CD14-positive monocyte (primary cell): ENCODE data around the gene ZFPL1. TPM values are rescaled to one million over a fixed set of nuclear protein-coding genes. Genes with fewer than 3 reads are reported as not detected.

Experiments
- DNase-seq, 3 donors: peaks; one replicate each; pipeline ENCODE4 v3.0.0-alpha.2; 2011 to 2022
- H2AFZ ChIP-seq: 2 replicates; pipeline ENCODE4 v1.6.0; 2012; ENCODE audit warnings: mild to moderate bottlenecking, low read depth, low read length, inconsistent platforms; ENCODE audit not compliant: insufficient read depth, poor library complexity, severe bottlenecking
- H3K27ac ChIP-seq, 2 donors: 1 replicate in 1 of 2; 2 replicates in 1 of 2; pipeline ENCODE4 v1.5.1; 2012 to 2013; ENCODE audit warnings: low read length in 2 of 2, control low read depth in 1 of 2, inconsistent platforms in 1 of 2, low read depth in 1 of 2, mild to moderate bottlenecking in 1 of 2
- H3K27me3 ChIP-seq, 2 donors: one replicate each; pipeline versions ENCODE4 v1.6.0 to v1.6.1; 2011 to 2013; ENCODE audit warnings: low read length in 2 of 2; ENCODE audit not compliant: control insufficient read depth in 2 of 2, insufficient read depth in 2 of 2
- H3K36me3 ChIP-seq, 2 donors: replicated peaks in 1 of 2; 1 replicate in 1 of 2; 2 replicates in 1 of 2; pipeline versions ENCODE4 v1.5.1 to v1.6.1; 2012 to 2013; ENCODE audit warnings: low read length in 2 of 2, control low read depth in 1 of 2, inconsistent platforms in 1 of 2, mild to moderate bottlenecking in 1 of 2; ENCODE audit not compliant: insufficient read depth in 2 of 2, control insufficient read depth in 1 of 2
- H3K4me1 ChIP-seq, 2 donors: 1 replicate in 1 of 2; 2 replicates in 1 of 2; pipeline versions ENCODE4 v1.5.1 to v1.6.1; 2012 to 2013; ENCODE audit warnings: low read length in 2 of 2, control low read depth in 1 of 2, inconsistent platforms in 1 of 2, mild to moderate bottlenecking in 1 of 2, moderate library complexity in 1 of 2; ENCODE audit not compliant: insufficient read depth in 2 of 2, control insufficient read depth in 1 of 2
- H3K4me2 ChIP-seq: replicated peaks from 2 replicates; pipeline ENCODE3; 2012; ENCODE audit warnings: low read length, moderate library complexity, mild to moderate bottlenecking; ENCODE audit not compliant: poor library complexity, severe bottlenecking; ENCODE audit errors: extremely low read depth
- H3K4me3 ChIP-seq, 3 experiments: fragments of 200-600 bp in 1 of 3; sonication (generic) in 1 of 3; replicated peaks in 1 of 3; 1 replicate in 2 of 3; 2 replicates in 1 of 3; pipeline ENCODE4 v1.5.1; 2011 to 2013; ENCODE audit warnings: low read length in 3 of 3, mild to moderate bottlenecking in 3 of 3, control low read depth in 2 of 3, low read depth in 2 of 3, inconsistent platforms in 1 of 3, moderate library complexity in 1 of 3
- H3K79me2 ChIP-seq: 2 replicates; pipeline ENCODE4 v1.6.0; 2012; ENCODE audit warnings: mild to moderate bottlenecking, control low read depth, inconsistent platforms, low read length, moderate library complexity; ENCODE audit not compliant: insufficient read depth
- H3K9ac ChIP-seq: 2 replicates; pipeline ENCODE4 v1.6.0; 2017; ENCODE audit warnings: low read length, mild to moderate bottlenecking; ENCODE audit not compliant: insufficient read depth, poor library complexity, severe bottlenecking
- H3K9me3 ChIP-seq, 2 donors: replicated peaks in 1 of 2; 1 replicate in 1 of 2; 2 replicates in 1 of 2; pipeline versions ENCODE4 v1.5.1 to v1.6.1; 2012 to 2013; ENCODE audit warnings: low read length in 2 of 2, control low read depth in 1 of 2; ENCODE audit not compliant: control insufficient read depth in 1 of 2, insufficient read depth in 1 of 2
- H4K20me1 ChIP-seq: 2 replicates; pipeline ENCODE4 v1.6.0; 2012; ENCODE audit warnings: mild to moderate bottlenecking, low read length, control low read depth, moderate library complexity; ENCODE audit not compliant: insufficient read depth
- H3K27ac Mint-ChIP-seq, 7 donors: one replicate each; pipeline ENCODE4 v1.8.0; 2020; ENCODE audit warnings: mild to moderate bottlenecking in 7 of 7, mixed read lengths in 7 of 7, moderate library complexity in 6 of 7, inconsistent platforms in 2 of 7
- H3K27me3 Mint-ChIP-seq, 3 donors: one replicate each; pipeline ENCODE4 v1.8.0; 2021 to 2022; ENCODE audit warnings: low read depth in 3 of 3, mild to moderate bottlenecking in 3 of 3, mixed read lengths in 3 of 3, moderate library complexity in 3 of 3, inconsistent platforms in 1 of 3
- H3K36me3 Mint-ChIP-seq, 2 donors: one replicate each; pipeline ENCODE4 v1.8.0; 2020; ENCODE audit warnings: mixed read lengths in 2 of 2, inconsistent platforms in 1 of 2, mild to moderate bottlenecking in 1 of 2
- H3K4me1 Mint-ChIP-seq: one replicate; pipeline ENCODE4 v1.8.0; 2020; ENCODE audit warnings: mild to moderate bottlenecking, mixed read lengths
- H3K4me3 Mint-ChIP-seq, 2 donors: one replicate each; pipeline ENCODE4 v1.8.0; 2020; ENCODE audit warnings: mild to moderate bottlenecking in 2 of 2, mixed read lengths in 2 of 2, moderate library complexity in 1 of 2
- H3K9me3 Mint-ChIP-seq, 7 donors: one replicate each; pipeline ENCODE4 v1.8.0; 2020 to 2022; ENCODE audit warnings: mixed read lengths in 7 of 7, mild to moderate bottlenecking in 6 of 7, moderate library complexity in 6 of 7, inconsistent platforms in 2 of 7
- whole genome bisulfite sequencing: methylation state at CpG from one replicate; pipeline ENCODE4 v1.1.5; 2013; ENCODE audit warnings: missing lambda C conversion rate; ENCODE audit not compliant: insufficient coverage; 5-methylcytosine and 5-hydroxymethylcytosine counted together
- intact Hi-C, 2 donors: fragments of 100-400 bp; cut with micrococcal nuclease; formaldehyde crosslinking; loops; one replicate each; pipeline versions ENCODE4 v1.15.0 to v1.15.1; 2023
- polyA plus RNA-seq, 3 donors: library from polyadenylated mRNA; depleted of rRNA in 1 of 3; unstranded in 2 of 3; stranded (reverse) in 1 of 3; fragments of 300-500 nt in 2 of 3; fragments of >200 nt in 1 of 3; fragmentation: Illumina TruSeq in 2 of 3; gene quantifications; 1 replicate in 2 of 3; 2 replicates in 1 of 3; pipeline ENCODE4 v1.2.3, GENCODE V29; 2012 to 2021
- TF ChIP-seq, protein P1 (sequence below): fragments of 200-600 bp; IDR thresholded peaks from one replicate; pipeline ENCODE4 v1.8.0; 2022; ENCODE audit warnings: antibody characterized with exemption, mild to moderate bottlenecking

Gene ZFPL1
- polyA plus RNA-seq, 3 donors, result 25.1 to 41.1 (median 27.2) TPM

DNA sequence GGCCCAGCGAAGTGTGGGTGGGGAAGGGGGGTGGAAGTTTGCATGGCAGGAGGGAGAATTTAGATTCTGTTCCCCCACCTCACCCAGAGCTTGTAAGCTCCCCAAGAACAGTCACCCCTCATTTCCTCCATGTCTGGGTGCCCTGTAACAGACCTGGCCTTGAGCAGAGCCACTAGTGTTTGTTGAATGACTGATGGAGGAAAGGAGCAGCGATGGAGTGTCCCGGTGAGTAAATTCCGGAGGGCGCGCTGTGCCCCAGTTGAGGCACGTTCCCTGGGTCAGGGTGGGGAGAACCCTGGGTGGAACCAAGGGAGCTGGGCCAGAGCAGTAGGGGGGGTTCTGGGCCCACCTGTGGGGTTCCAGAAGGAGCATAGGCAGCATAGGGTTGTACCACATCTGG, 26.5 kb upstream of the ZFPL1 start:
- intact Hi-C loops, result no loop called here
- no peak overlapping the region for H3K27ac Mint-ChIP-seq

DNA sequence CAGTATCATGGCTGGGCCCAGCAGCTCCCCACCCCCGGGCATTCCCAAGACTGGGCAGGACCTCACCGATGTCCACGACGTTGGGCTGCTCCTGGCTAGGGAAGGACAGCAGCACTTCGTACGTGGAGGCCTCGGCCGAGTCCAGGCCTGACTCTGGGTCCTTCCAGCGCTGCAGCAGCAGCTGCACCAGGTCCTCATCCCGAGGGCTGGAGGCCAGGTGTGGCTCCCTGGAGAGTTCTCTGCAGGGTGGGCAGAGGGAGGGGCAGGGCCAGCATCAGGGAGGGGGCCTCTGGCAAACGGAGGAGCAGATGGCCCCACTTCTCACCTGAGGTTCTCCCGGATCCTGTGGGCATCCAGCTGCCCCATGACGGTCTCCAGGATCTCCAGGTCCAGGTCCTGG, 26.0 kb upstream of the ZFPL1 start:
- peaks cover 42% of the 10 kb centered on the region for H3K4me1 Mint-ChIP-seq
- Histone ChIP-seq H3K4me3 (no peak overlapping the region), H3K79me2 (no peaks in the 10 kb centered on the region), H3K36me3 (no peaks in the 10 kb centered on the region), H2AFZ (no peak overlapping the region), H3K27me3 (no peaks in the 10 kb centered on the region), H4K20me1 (no peaks in the 10 kb centered on the region), H3K4me1 (peaks cover 9 to 16% of the 10 kb centered on the region in 2 donors), H3K27ac (no peak overlapping the region), H3K9me3 (no peaks in the 10 kb centered on the region), H3K4me2 (no peak overlapping the region), H3K9ac (no peak overlapping the region)
- no peak for DNase-seq
- H3K36me3 Mint-ChIP-seq, result no peaks in the 10 kb centered on the region
- 93% methylated on average over 13 of the region's 13 CpGs for WGBS
- H3K4me3 Mint-ChIP-seq, result no peak overlapping the region
- TF ChIP-seq, protein P1, sequence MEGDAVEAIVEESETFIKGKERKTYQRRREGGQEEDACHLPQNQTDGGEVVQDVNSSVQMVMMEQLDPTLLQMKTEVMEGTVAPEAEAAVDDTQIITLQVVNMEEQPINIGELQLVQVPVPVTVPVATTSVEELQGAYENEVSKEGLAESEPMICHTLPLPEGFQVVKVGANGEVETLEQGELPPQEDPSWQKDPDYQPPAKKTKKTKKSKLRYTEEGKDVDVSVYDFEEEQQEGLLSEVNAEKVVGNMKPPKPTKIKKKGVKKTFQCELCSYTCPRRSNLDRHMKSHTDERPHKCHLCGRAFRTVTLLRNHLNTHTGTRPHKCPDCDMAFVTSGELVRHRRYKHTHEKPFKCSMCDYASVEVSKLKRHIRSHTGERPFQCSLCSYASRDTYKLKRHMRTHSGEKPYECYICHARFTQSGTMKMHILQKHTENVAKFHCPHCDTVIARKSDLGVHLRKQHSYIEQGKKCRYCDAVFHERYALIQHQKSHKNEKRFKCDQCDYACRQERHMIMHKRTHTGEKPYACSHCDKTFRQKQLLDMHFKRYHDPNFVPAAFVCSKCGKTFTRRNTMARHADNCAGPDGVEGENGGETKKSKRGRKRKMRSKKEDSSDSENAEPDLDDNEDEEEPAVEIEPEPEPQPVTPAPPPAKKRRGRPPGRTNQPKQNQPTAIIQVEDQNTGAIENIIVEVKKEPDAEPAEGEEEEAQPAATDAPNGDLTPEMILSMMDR, result no peak
- no peak overlapping the region for H3K27ac Mint-ChIP-seq
- H3K27me3 Mint-ChIP-seq, result peaks cover 10 to 16% (median 13%) of the 10 kb centered on the region in 3 donors
- intact Hi-C loops, result no loop called here
- H3K9me3 Mint-ChIP-seq, result peaks cover 0 to 5% (median 1%) of the 10 kb centered on the region in 7 donors

More for the DNA sequence above, 26.5 kb upstream of the ZFPL1 start:
- H3K79me2 ChIP-seq, result no peaks in the 10 kb centered on the region
- H2AFZ ChIP-seq, result no peak overlapping the region
- H3K4me2 ChIP-seq, result no peak overlapping the region
- no peak overlapping the region for H3K4me3 ChIP-seq
- H3K9me3 Mint-ChIP-seq, result peaks cover 0 to 5% (median 1%) of the 10 kb centered on the region in 7 donors
- H3K27ac ChIP-seq, result no peak overlapping the region
- H3K9ac ChIP-seq, result no peak overlapping the region
- no peak overlapping the region for H3K4me3 Mint-ChIP-seq
- H3K4me1 Mint-ChIP-seq, result peaks cover 38% of the 10 kb centered on the region
- H3K36me3 ChIP-seq, result no peaks in the 10 kb centered on the region
- peaks cover 9 to 16% of the 10 kb centered on the region in 2 donors for H3K4me1 ChIP-seq
- H3K27me3 Mint-ChIP-seq, result peaks cover 10 to 16% (median 16%) of the 10 kb centered on the region in 3 donors
- TF ChIP-seq, protein P1, result no peak
- no peaks in the 10 kb centered on the region for H4K20me1 ChIP-seq
- H3K9me3 ChIP-seq, result no peaks in the 10 kb centered on the region
- no peaks in the 10 kb centered on the region for H3K36me3 Mint-ChIP-seq
- no peak for DNase-seq
- no peaks in the 10 kb centered on the region for H3K27me3 ChIP-seq
- WGBS, result no CpG with 5 or more reads among the region's 7 CpGs
